ENCODE measurements around the gene CLEC6A. TPM values are rescaled to one million over a fixed set of nuclear protein-coding genes. Genes with fewer than 3 reads are reported as not detected.

Gene CLEC6A
- total RNA-seq, 1 experiment from 2014 or later = not detected

DNA sequence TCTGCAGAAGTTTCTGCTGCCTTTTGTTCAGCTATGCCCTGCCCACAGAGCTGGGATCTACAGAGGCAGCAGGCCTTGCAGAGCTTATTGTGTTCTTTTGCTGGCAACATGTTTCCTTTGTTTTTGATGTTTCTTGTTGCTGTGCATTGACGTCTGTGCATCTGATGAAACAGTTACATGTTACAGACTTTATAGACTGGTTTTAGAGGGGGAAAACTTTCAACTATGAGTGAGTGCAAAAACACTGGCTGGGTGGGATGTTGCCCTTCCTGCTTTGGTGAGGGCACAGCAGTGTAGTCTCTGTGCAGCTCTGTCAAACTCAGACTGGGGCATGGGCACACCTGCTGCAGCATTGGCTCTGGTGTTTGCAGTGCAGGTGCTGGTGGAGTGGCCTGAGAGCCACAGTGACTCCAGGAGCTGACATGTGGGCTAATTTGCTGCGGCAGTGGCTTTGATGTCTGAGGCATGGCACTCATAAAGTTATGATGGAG is 26.9 kb downstream of the CLEC6A start:
- H3K27ac ChIP-seq = no peak overlapping the region
- H3K9me3 ChIP-seq (ENCODE audit: insufficient read depth, low read depth) = no peaks in the 10 kb centered on the region
- ChIA-PET POLR2A (ENCODE audit: unreplicated experiment) (no interaction called here), CTCF (no interaction called here)
- intact Hi-C loops (cut with micrococcal nuclease; ENCODE audit: unreplicated experiment) = no loop called here
- DNase-seq = no peak
- H3K4me1 ChIP-seq (replicated peaks; ENCODE audit: insufficient read depth) = no peaks in the 10 kb centered on the region
- H3K36me3 ChIP-seq (ENCODE audit: low read depth) = no peaks in the 10 kb centered on the region
- no TSS peak for BruUV-seq (replicated peaks)
- TF ChIP-seq EZH2 (IDR thresholded peaks at IDR 0.05; ENCODE audit: low read depth) (no peak), CTCF (conservative IDR thresholded peaks at IDR 0.05) (no peak)
- H3K9me2 ChIP-seq (ENCODE audit: insufficient read depth) = no peaks in the 10 kb centered on the region
- no peak overlapping the region for H2AFZ ChIP-seq
- peaks cover 7% of the 10 kb centered on the region; the same call in 1 of the 2 replicates for H3K27me3 ChIP-seq (ENCODE audit: insufficient read depth, low read depth)
- H3K4me2 ChIP-seq = no peak overlapping the region
- no peaks in the 10 kb centered on the region for H3F3A ChIP-seq (ENCODE audit: insufficient read depth, low read depth)
- H3K4me3 ChIP-seq = no peak overlapping the region
- H4K20me1 ChIP-seq (ENCODE audit: insufficient read depth) = no peaks in the 10 kb centered on the region
- H3K79me2 ChIP-seq (ENCODE audit: low read depth) = no peaks in the 10 kb centered on the region

GRCh38 chr12:8483079-8483478 is 27.3 kb downstream of the CLEC6A start:
- H3K36me3 ChIP-seq (ENCODE audit: low read depth) = no peaks in the 10 kb centered on the region
- BruUV-seq (replicated peaks) = no TSS peak
- H3K27ac ChIP-seq = no peak overlapping the region
- H4K20me1 ChIP-seq (ENCODE audit: insufficient read depth) = no peaks in the 10 kb centered on the region
- CTCF ChIA-PET = no interaction called here
- no peak overlapping the region for H3K4me3 ChIP-seq
- peaks cover 7% of the 10 kb centered on the region; the same call in 1 of the 2 replicates for H3K27me3 ChIP-seq (ENCODE audit: insufficient read depth, low read depth)
- no peak overlapping the region for H2AFZ ChIP-seq
- intact Hi-C loops (cut with micrococcal nuclease; ENCODE audit: unreplicated experiment) = no loop called here
- no peak overlapping the region for H3K4me2 ChIP-seq
- no peaks in the 10 kb centered on the region for H3F3A ChIP-seq (ENCODE audit: insufficient read depth, low read depth)
- no peaks in the 10 kb centered on the region for H3K4me1 ChIP-seq (replicated peaks; ENCODE audit: insufficient read depth)
- TF ChIP-seq EZH2 (IDR thresholded peaks at IDR 0.05; ENCODE audit: low read depth) (no peak), CTCF (conservative IDR thresholded peaks at IDR 0.05) (no peak)
- H3K9me2 ChIP-seq (ENCODE audit: insufficient read depth) = no peaks in the 10 kb centered on the region
- POLR2A ChIA-PET (ENCODE audit: unreplicated experiment) = no interaction called here
- no peaks in the 10 kb centered on the region for H3K79me2 ChIP-seq (ENCODE audit: low read depth)
- no peaks in the 10 kb centered on the region for H3K9me3 ChIP-seq (ENCODE audit: insufficient read depth, low read depth)
- no peak for DNase-seq

DNA sequence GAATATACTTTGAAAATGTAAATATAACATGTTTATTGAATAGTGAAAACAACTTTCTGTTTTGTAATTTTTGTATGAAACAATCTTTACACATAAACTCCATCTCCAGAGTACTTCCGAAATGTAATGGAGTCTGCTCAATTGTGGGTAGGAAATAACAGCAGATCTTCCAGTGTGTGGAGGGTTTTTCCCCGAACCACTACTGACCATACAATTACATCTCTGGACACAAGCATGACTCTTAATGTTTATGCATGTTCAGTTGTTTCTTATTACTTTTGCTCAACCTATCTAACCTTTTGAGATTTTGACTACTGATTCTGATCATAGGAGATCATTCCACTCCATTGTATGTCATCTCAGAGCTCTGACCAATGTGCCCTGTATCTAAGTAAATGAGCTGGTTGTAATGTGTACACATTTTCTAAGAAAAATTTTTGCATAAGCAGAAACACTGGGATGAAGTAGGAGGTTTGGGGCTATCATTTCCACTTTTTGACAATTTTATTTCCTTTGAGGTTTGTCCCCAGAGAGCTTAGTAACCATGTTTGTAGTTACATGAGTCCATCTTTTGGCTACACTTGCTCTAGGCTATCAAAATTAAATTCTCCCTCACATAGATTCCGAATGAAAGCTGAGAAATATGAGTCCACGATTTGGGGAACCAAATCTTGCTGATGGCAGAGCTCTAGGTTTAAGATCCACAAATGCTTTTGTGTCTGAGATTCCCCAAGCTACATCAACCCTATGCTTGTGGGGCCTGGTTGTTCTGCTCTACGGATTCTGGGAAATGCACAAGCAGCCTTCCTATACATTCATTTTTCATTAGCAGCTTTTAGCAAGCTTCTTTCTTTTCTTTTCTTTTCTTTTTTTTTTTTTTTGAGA is 36.1 kb downstream of the CLEC6A start:
- Histone ChIP-seq H2AFZ (no peak overlapping the region), H3K9me3 (ENCODE audit: insufficient read depth, low read depth) (no peaks in the 10 kb centered on the region), H4K20me1 (ENCODE audit: insufficient read depth) (no peaks in the 10 kb centered on the region), H3K4me2 (no peak overlapping the region), H3K4me3 (no peak overlapping the region), H3F3A (ENCODE audit: insufficient read depth, low read depth) (no peaks in the 10 kb centered on the region), H3K27me3 (ENCODE audit: insufficient read depth, low read depth) (peaks cover 5% of the 10 kb centered on the region; the same call in 1 of the 2 replicates), H3K36me3 (ENCODE audit: low read depth) (no peaks in the 10 kb centered on the region), H3K4me1 (replicated peaks; ENCODE audit: insufficient read depth) (no peaks in the 10 kb centered on the region), H3K27ac (no peak overlapping the region), H3K79me2 (ENCODE audit: low read depth) (no peaks in the 10 kb centered on the region), H3K9me2 (ENCODE audit: insufficient read depth) (no peaks in the 10 kb centered on the region)
- no peak for DNase-seq
- intact Hi-C loops (cut with micrococcal nuclease; ENCODE audit: unreplicated experiment) = no loop called here
- POLR2A ChIA-PET (ENCODE audit: unreplicated experiment) = no interaction called here
- TF ChIP-seq EZH2 (IDR thresholded peaks at IDR 0.05; ENCODE audit: low read depth) = no peak
- TF ChIP-seq CTCF (conservative IDR thresholded peaks at IDR 0.05) = no peak
- BruUV-seq (replicated peaks) = no TSS peak
- CTCF ChIA-PET = no interaction called here

Data from PC-9 (cell line).